GM18505 (cell line): ENCODE measurements around the gene EHD1.

ENCODE experiments used
- ATAC-seq: cut with Tn5 transposase; IDR thresholded peaks from one replicate; pipeline ENCODE4 v1.9.1; 2021; ENCODE audit not compliant: unreplicated experiment
- POLR2A ChIP-seq: IDR thresholded peaks from 4 replicates; pipeline ENCODE4 v1.6.1; 2011; ENCODE audit warnings: borderline replicate concordance; ENCODE audit not compliant: insufficient read depth, insufficient read length; ENCODE audit errors: extremely low read depth

EHD1 gene

DNA sequence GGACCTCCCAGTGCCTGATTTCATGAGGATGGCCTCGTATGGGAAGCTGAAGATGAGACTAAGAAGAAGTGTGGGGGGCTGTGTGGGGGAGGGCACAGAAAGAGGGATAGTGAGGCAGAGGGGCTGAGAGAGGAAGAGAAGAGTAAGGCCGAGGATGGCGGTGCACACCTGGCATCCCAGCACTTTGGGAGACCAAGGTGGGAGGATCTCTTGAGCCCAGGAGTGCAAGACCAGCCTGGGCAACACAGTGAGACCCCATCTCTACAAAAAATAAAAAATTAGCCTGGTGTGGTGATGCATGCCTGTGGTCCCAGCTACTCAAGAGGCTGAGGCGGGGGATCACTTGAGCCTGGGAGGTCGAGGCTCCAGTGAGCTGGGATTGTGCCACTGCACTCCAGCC is 13.5 kb upstream of the EHD1 start:
- TF ChIP-seq POLR2A = no peak
- no peak for ATAC-seq

DNA sequence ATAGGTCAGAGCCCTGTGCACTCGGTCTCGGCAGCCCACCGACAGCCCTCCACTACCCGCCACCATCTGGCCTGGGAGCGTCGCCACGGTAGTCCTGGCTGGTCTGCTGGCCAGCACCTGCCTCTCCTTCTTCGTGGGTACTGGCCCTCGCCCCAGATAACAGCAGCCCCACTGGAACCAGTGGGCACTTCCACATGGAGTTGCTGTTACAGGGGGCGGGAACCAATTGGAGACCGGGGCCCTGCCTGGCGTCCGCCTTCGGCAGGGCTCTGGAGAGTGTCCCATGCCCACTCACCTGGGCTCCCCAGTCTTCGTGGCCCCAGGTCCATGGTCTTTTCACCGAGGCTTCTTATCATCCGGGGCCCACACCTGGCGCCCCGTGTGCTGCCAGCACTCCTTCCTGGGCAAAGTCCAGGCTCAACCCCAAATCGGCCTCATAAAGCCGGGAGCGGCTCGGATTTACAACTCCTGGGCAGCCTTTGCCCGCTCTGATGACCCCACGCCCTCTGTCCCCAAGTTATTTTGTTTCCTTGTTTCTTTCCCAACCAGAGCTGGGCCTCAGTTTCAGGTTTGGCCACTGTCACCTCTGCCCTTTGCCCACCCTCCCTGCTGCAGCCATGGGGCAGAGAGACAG is 12.9 kb upstream of the EHD1 start:
- TF ChIP-seq POLR2A = no peak
- ATAC-seq = no peak

DNA sequence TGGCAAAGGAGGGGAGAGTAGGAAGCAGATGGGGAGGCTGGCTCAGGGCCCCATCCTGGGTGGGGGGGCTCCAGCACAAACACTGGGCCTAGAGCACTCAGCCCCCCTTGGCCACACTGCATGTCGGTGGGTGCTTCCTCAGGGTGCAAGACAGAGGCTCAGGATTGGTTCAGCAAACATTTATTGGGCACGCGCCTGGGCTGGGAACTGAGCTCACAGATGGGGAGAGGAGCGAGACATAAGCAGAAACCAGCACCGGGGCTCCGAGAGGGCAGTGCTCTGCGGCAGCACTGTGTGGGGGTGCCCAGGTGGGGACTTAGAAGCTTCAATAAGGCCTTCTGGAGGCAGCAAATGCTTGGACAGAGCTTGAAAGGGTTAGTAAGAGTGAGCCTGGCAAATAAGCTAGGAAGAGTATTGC is 12.1 kb upstream of the EHD1 start:
- TF ChIP-seq POLR2A = no peak
- no peak for ATAC-seq

DNA sequence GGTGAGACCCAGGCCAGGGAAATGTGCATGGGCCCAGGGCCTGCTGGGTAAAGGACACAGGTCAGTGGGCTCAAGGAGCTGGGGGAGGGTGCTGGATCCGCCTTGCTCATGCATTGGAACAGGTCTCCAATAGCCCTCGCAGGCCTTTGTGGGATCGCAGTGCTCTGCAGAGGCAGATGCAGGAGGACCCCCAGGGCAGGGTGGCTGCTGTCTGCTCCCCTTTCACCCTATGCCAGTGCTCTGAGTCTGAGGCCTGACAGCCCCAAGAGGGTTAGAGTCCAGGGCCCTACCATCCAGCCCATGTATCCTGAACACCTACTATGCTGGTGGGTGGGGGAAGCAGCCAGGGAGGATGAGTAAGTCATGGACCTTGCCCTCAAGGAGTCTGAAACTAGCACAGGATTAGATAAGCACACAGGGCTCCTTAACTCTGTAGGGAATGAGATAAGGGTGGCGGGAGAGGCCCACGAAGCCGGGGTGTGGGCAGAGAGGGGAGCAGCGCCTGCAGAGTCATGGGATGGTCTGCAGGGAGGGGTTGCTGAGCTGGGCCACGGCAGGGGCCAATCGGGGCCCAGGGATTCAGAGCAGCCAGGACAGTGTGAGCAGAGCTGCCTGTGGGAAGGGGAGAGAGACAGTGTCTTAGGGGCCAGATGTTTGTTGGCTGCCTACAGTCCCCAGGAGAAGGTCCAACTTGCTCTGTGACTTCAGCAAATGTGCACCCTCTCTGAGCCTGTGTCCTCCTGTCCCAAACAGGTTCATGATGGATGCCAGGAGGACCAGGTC is 10.5 kb upstream of the EHD1 start:
- no peak for ATAC-seq
- no peak for TF ChIP-seq POLR2A

DNA sequence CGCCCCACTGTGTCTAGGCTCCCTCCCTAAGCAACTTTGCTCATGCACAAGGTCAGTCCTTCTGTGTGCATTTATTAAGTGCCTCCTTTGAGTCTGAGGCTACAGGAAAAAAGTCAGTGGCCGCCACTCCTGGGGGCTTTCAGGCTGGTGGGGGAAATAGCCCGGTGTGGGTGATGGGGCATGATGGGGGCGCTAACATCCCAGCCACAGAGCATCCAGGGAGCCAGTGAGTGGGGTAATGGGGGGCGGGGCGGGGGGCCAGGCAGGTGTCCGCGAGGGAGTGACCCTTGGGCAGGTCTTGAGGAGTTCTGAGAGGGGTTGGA is 9.9 kb upstream of the EHD1 start:
- TF ChIP-seq POLR2A = no peak
- ATAC-seq = no peak

DNA sequence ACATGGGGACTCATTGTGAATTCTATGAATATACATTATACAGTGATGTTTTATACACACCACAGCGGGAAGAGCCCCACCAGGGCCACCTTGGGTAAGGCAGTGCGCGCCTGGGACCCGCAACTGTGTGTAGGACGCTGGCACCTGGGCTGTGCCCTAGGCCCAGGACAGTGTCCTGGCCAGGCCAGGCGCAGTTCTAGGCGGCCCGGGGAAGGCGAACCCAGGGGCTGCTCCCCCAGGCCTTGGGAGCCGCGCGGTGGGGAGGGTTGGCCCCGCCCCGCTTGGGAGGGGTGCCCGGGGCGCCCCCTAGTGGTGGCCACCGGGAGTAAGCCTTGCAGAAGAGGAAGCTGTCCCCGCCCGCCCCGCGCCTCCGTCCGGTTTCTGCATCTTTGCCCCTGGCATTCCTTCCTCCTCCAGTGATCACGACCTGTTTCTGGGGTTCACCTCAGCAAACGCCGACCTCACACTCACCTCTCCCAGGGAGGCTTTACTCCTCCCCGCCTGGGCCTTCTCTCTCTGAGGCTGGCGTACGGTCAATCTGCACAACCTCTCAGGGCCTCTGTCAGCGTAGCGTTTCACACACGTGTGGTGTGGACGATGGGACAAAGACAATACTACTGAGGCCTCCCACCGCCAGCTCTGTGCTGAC is 9.5 kb upstream of the EHD1 start:
- TF ChIP-seq POLR2A = peak; percentile 34
- ATAC-seq = peak; percentile 67

DNA sequence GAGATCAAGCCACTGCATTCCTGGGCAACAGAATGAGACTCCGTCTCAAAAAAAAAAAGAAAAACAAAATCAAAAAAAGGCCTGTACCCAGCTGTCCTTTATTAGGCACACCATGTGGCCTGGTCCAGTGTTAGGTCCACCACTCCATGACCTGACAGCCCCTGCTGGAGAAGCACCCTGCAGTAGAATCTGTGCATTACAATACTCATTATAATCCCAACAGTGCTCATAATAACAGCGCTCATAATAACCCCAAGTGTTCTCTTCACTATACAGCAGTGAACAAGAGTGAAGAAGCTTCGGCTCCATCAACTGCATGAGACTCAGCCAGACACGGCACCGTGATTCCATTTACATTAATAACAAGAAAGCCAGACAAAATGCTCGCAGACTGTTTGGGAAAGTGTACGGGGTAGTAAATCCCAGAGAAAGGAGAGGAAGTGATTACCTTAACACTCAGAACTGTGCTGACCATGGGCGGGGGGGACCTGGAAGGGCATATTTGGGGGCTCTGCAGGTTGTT is 8.9 kb upstream of the EHD1 start:
- ATAC-seq = no peak
- TF ChIP-seq POLR2A = no peak

DNA sequence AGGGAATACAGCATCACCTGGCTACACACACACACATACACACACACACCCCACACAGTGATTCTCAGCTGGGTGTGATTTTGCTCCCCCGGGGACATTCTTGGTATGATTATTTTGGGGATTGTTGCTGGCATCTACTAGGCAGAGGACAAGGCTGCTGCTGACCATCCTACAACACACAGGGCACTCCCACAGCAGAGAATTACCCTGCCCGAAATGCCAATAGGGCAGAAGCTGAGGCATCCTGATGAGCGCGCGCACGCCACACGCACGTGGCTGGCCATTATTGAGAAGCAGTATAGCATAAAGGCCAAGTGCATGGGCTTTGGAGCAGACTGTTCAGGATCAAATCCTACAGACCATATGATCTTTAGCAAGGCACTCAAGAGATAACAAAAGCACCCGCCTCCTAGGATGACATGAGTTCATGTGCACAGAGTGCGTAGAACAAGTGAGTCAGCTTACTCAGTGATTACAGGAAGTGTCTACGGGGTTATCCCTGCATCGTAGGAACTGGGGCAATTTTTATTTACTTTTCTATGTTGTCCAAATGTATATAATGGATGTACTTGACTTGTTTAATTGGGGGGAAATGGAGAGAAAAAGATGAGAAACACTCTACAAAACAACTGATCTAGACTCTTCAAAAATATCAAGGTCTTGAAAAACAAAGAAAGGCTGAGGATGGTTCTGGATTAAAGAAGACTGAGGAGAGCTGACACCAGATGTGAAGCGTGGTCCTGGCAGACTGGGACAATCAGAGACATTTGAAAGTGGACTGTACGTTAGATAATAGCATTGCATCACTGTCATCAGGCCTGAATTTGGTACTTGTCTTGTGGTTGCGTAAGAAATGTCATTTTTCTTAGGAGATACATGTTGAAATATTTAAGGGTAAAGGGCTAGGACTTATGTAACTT is 7.2 kb upstream of the EHD1 start:
- ATAC-seq = no peak
- TF ChIP-seq POLR2A = no peak

DNA sequence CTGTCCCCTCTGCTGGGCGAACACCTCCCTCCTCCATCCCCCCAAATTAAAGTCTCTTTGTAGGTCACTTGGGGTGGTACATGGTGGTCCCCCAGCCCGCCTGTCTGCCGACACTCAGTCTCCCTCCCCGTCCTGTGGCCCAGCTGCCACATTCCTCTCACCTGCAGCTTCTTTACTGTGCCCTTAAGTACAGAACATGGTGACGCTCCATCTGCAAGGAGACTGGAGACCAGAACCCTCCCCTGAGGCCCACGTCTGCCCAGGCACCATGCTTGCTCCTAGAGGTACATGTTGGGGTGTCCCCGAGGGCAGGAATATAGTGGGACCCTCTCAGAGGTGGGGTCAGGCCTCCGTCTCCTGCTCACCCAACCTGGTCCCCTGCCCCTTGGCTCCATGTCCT is 5.6 kb upstream of the EHD1 start:
- TF ChIP-seq POLR2A = no peak
- ATAC-seq = no peak

DNA sequence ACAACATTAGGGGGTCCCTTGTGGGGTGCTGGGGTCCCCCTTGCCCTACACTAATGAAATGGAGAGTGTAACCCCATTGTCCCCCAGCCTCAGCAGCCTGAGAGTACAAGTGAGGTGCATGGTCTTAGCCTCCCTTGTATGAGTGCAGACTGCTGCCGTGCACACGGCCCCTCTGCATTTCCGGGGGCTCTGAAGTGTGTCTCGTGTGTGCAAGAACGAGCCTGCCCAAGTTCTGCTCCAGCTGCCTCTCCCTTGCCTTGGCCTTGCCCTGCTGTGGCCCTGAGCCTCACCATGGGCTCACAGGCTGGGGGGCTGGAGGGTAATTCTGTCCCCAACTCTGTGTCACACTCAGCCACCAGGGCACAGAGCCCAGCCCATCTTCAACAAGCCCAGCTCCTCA is 5.2 kb upstream of the EHD1 start:
- TF ChIP-seq POLR2A = no peak
- ATAC-seq = no peak

DNA sequence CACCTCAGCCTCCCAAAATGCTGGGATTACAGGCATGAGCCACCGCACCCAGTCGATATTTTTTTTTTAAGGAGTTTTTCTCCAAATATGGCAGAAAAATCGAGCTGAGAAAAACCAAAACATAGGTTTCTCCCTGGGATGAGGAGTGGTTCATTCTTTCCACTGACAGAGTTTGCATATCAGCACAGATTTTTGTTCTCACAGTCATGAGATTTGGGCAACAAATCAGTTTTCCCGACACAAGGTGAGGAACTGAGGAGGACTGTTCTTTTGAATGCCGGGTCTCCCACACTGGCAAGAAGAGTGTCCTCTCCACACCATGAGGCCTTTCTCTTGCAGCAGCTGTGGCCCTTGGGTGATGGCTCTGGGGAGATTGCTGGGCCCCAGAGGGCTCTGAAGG is 3.8 kb upstream of the EHD1 start:
- no peak for TF ChIP-seq POLR2A
- ATAC-seq = no peak

DNA sequence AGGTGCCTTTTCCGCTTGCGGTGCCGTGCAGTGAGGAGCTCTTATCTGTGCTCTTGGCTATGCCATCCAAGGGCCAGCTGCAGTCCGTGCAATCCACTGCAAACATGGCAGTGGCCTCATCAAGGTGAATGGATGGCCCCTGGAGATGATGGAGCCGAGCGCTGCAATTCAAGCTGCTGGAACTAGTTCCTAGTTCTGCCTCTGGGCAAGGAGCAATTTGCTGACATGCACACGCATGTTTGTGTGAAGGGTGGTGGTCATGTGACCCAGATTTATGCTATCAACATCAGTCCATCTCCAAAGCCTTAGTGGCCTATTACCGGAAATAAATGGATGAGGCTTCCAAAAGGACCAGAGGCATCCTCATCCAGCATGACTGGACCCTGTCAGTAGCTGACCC is 3.1 kb upstream of the EHD1 start:
- no peak for ATAC-seq
- TF ChIP-seq POLR2A = no peak
